ENCODE data around the gene ADAM12.
"Not testable (repeated sequence)": the region's sequence is repeated elsewhere in the genome, so short reads cannot be mapped to it uniquely, and the experiment has no call there.

The ADAM12 gene

GRCh38 chr10:126373147-126373546, 15.1 kb downstream of the ADAM12 start:
- no peak for DNase-seq

DNA sequence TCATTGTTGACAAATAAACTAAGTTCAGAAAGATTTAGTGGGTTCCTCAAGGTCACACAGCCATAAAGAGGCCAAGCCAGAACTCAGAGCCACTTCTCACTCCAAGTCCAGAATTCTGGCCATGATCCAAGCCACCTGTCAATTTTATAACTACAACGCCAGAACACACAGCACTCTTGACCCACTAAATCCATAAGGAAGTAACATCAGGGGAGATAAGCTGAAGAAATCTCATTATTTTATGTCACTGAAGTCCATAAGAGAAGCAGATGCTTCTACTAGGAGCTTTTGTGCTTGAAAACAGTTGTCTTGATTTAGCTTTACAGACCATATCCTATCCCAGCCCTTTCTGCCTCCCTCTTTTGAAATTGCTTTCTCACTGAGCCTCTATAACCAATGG, 15.9 kb downstream of the ADAM12 start:
- no peak for DNase-seq

DNA sequence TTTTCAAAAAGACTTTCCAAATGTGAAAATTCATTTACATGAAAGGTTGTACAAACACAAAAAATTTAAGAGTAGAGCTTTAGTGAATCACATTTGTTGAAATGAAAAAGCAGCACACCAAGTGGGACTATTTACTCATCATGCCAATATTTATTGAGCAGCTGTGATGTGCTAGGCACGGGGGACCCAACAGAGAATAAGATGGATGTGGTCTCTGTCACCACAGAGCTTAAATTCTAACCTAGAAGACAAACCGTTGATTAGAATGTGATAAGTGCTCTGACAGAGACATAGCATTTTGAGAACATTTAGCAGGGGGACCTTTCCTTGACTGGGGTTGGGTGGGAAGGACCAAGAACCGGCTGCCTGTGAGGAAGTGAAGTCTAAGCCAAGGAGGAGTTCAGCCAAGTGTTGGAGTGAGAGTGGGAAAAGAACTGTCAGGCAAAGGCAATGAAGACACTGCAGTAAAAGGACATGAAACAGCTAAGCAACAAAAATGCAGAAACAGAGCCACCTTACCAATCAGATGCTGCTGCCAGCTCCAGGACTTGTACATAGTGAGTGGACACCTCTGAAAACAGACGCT, 19.1 kb downstream of the ADAM12 start:
- DNase-seq: no peak

- DNase-seq: no peak
Measured at GRCh38 chr10:126357169-126357568, 31.1 kb downstream of the ADAM12 start.

- DNase-seq: no peak
Measured at GRCh38 chr10:126353666-126354065, 34.6 kb downstream of the ADAM12 start.

DNA sequence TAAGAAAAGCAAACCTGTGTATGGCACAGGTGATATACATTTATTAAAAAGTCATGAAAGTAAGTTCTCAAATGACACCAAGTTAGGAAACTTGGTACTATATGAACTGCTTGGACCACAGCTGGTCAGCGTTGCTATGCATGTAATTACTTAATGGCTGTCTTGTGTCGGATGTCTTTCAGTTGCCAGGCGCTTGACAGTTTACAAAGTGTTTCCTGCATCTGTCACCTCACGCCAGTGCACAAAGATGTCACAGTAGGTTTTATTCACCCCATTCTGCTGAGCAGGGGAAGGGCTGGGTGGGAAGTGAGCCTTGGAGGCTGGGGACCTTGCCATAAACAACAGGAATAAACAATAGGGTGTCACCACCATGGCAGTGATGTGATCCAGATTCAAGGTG, 35.8 kb downstream of the ADAM12 start:
- DNase-seq: no peak

- DNase-seq: no peak
Measured at GRCh38 chr10:126351021-126351420, 37.3 kb downstream of the ADAM12 start.

DNA sequence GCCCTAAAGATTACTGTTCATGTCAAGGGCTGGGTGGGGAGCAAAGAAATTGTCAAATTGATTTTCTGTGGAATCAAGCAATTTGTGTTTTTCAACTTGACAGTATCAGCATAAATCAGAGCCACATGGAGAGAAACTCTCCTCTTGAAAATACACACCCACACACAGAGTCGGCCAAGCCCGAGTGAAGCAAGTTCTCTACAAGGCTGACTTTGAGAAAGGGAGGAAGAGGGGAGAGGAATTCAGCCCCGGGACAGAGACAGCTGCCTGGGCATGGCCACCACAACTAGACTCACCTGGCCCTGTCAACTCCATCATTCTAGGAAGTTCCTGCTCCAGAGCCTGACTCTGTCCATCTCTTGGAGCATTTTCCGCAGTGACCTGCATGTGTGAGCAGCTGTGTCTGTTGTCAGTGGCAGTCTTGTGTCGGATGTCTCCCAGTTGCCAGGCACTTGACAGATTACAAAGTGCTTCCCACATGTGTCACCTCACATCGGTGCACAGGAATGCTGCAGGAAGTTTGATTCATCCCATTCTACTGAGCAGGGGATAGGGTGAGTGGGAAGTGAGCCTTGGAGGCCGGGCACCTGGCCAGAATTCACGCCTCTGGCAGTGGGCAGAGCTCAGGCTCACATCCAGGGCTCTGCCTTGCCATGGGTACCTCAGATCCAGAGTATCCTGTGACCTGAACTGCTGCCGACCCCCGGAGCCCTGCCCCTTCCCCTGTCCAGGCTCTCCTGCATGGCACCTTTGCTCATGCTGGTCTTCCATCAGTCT, 37.9 kb downstream of the ADAM12 start:
- DNase-seq: no peak

DNA sequence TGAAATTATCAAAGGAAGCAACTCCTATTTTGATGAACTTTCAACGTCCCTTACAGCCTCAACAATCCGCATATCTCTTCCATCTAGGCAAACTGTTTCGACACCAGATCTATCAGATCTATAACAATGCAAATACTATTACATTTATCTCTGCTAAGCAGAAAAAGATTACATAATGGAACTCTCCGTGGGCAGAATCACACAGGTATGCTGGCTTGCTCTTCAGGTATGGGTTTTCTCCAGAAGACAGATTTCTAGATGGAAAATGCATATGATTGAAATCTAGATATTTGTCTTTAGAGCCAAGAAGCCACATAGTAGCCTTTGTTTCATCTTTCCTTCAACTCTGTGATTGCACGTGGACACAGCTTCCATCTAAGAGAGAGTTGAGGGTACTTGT, 38.6 kb downstream of the ADAM12 start:
- no peak for DNase-seq

GRCh38 chr10:126349101-126349500, 39.2 kb downstream of the ADAM12 start:
- DNase-seq: no peak

- DNase-seq: not testable (repeated sequence)
Measured at GRCh38 chr10:126343496-126343895, 44.8 kb downstream of the ADAM12 start.

DNA sequence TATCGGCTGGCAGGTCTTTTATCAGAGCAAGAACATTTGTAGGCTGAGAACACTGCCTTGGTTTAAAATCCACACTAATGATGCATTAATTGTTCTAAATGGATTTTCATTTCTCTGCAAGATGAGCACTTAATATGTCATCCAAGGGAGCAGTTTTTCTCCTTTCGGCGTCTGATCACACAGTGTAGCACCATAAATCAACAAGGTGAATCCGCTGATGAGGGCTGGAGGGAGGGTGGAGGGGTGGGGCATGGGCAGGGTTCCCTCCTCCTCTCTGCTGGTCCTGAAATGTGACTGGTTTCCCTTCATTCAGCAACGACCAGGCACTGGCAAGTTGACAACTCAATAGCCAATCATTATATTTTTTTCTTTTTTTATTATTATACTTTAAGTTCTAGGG, 45.6 kb downstream of the ADAM12 start:
- DNase-seq: no peak

DNA sequence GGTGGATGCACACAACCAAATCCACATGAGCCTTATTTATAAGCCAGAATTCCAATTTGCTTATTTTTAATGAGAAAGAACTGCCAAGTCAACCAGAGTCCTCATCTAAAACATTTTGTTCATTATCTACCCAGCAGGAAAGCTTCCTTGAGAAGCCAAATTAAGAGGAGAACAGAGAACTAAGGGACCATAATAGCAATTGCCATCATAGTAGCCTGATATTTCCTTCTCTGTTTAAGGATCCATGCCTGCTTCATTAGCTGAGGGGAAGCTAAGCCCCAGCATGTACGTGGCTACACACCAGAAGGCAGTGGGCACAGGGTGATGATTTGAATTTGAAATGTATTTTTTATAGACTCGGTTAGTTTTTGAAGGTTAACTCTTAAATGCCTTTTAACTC, 46.8 kb downstream of the ADAM12 start:
- DNase-seq: no peak

- no peak for DNase-seq
Measured at GRCh38 chr10:126337251-126337810, 50.9 kb downstream of the ADAM12 start.

GRCh38 chr10:126336801-126337200, 51.5 kb downstream of the ADAM12 start:
- no peak for DNase-seq

- no peak for DNase-seq
Measured at GRCh38 chr10:126334272-126334671, 54.0 kb downstream of the ADAM12 start.

DNA sequence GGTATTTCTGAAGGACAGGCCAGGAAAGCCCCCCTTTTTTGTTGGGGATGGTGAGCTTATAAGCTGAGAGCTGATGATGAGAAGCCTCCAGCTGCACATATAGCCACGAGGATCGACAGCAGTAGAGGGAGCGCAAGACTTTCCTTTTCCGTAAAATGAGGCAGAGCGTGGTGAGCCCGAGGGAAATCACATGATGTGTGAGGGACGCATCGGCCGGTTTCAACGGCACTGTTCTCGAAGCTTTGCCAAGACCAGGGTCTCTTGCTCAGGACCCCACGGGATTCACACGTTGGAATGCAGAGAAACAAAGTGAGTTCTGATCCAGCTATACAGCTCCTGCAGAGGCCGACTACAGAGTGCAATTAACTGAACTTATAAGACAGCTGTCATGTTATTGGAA, 55.7 kb downstream of the ADAM12 start:
- no peak for DNase-seq

GRCh38 chr10:126331101-126331500, 57.2 kb downstream of the ADAM12 start:
- no peak for DNase-seq

DNA sequence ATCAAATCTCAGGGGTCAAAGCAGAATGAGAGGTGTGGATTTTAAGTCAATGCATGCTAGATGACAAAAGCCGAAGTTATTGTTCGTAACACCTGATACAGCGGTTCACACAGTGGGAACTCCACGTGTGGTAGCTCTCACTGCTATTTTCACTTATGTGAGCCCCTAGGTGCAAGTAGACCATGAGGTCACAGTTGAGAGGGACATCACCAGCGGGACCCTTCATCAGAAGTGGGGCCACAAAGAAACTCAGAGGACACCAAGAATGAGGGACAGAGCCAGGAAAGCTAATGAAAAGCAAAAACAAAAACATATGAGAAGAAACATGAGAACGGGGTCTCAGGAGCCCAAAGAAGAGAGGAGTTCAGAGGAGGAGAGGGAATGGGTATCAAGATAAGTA, 63.5 kb downstream of the ADAM12 start:
- no peak for DNase-seq

- no peak for DNase-seq
Measured at GRCh38 chr10:126321440-126321839, 66.8 kb downstream of the ADAM12 start.

GRCh38 chr10:126317751-126318150, 70.5 kb downstream of the ADAM12 start:
- DNase-seq: no peak

GRCh38 chr10:126315494-126316177, 72.6 kb downstream of the ADAM12 start:
- DNase-seq: no peak

GRCh38 chr10:126314863-126315493, 73.3 kb downstream of the ADAM12 start:
- no peak for DNase-seq

All from stimulated activated CD4-positive, alpha-beta T cell treated with anti-CD3 and anti-CD28 coated beads, Interleukin-4, amount 100 ng/mL, for 1 hour (primary cell).